GM18907 (cell line): Measurements from ENCODE around the gene SIGLEC15.
"Not testable (repeated sequence)": the region's sequence is repeated elsewhere in the genome, so short reads cannot be mapped to it uniquely, and the experiment has no call there.

ENCODE experiments used
- ATAC-seq: cut with Tn5 transposase; IDR thresholded peaks from one replicate; pipeline ENCODE4 v1.9.1; 2021; ENCODE audit warnings: mild to moderate bottlenecking, moderate library complexity; ENCODE audit not compliant: unreplicated experiment

Gene SIGLEC15

GRCh38 chr18:45818765-45819164, 6.7 kb upstream of the SIGLEC15 start:
- ATAC-seq, result not testable (repeated sequence)

DNA sequence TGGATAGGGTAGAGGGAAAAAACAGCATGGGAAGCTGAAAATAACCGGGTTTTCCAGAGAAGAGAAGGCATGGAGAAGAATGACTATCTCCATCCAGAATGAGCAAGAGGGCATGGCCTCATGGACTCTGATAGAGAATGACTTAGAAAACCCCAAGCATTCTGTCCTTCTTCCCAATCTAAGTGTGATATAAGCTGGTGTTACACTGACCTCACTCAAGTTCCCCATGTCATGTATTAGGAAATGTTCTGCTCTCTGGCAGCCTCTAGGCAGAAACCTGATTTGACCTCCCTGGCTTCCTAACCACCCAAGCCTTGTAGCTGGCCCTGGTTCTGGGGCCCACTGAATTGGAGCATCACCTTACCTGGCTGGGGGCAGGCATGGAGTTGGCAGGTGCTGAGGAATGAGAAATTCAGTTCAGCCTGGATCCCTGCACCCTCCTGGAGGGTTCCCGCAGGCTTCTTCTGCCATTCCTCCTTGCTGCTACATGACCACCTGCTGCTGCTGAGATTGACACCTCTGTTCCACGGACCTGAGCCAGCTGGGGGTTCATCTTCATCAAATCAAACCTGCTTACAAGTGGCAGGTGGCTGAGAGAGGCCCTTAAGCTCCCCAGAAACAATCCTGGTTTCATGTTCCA, 5.2 kb upstream of the SIGLEC15 start:
- ATAC-seq, result no peak

- no peak for ATAC-seq
Observed at GRCh38 chr18:45821026-45821425, 4.4 kb upstream of the SIGLEC15 start.

- no peak for ATAC-seq
Observed at GRCh38 chr18:45821711-45822110, 3.8 kb upstream of the SIGLEC15 start.

DNA sequence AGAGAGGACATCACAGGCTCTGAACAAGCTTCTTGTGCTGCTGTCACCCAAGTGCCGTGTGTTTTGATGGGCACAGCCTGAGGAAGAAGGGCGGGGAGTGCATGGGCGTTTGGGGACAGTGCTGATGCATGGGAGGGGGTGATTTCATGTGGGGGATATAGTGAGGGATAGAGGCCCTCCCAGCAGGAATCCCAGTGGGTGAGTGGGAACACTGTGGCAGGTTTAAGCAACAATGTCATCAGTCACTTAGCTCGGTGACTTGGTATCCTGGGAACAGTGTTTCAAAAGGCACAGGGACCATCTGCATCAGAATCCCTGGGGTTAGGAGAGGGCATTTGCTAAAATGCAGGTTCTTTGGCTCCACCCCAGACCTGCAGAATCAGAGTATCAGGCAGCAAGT, 609 bp downstream of the SIGLEC15 start:
- no peak for ATAC-seq

DNA sequence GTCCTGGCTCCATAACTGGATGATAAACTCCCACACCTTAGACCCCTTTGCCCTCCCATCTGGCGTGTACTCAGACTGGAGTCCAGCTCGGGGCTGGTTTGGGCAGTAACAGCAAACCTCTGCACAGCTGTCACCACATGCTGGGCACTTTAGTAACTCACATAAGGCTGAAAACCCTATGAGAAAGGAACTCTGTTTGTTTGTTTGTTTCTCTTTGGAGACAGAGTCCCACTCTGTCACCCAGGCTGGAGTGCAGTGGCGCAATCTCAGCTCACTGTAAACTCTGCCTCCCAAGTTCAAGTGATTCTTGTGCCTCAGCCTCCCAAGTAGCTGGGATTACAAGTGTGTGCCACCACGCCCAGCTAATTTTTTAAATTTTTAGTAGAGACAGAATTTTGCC, 1.2 kb downstream of the SIGLEC15 start:
- not testable (repeated sequence) for ATAC-seq

GRCh38 chr18:45828917-45829811, 3.7 kb downstream of the SIGLEC15 start:
- no peak for ATAC-seq

GRCh38 chr18:45829855-45830254, 4.4 kb downstream of the SIGLEC15 start:
- ATAC-seq, result no peak

- ATAC-seq, result no peak
Observed at GRCh38 chr18:45830917-45831316, 5.4 kb downstream of the SIGLEC15 start.

- no peak for ATAC-seq
Observed at GRCh38 chr18:45833846-45834245, 8.4 kb downstream of the SIGLEC15 start.

DNA sequence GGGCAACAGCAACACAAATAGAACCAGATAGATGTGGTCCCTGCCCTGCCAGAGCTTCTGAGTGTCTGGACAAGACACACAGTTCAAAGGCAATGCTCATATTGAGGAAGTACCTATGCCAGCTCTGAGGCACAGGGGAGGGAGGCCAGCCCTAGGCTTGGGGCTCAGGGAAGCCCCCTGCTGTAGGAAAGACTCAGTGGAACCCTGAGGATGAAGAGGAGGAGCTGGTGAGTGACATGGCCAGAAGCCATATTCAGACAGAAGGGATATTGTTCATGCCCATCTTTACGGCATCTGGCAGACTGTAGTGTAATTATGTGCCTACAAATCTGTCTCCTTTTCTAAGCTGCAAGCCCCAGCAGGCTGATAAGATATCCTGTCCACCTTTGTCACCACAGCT, 8.8 kb downstream of the SIGLEC15 start:
- no peak for ATAC-seq

GRCh38 chr18:45835057-45835636, 9.7 kb downstream of the SIGLEC15 start:
- ATAC-seq, result no peak

- no peak for ATAC-seq
Observed at GRCh38 chr18:45836242-45837205, 11.0 kb downstream of the SIGLEC15 start.

- ATAC-seq, result peak; percentile 55
Observed at GRCh38 chr18:45837283-45838070, 12.0 kb downstream of the SIGLEC15 start.

DNA sequence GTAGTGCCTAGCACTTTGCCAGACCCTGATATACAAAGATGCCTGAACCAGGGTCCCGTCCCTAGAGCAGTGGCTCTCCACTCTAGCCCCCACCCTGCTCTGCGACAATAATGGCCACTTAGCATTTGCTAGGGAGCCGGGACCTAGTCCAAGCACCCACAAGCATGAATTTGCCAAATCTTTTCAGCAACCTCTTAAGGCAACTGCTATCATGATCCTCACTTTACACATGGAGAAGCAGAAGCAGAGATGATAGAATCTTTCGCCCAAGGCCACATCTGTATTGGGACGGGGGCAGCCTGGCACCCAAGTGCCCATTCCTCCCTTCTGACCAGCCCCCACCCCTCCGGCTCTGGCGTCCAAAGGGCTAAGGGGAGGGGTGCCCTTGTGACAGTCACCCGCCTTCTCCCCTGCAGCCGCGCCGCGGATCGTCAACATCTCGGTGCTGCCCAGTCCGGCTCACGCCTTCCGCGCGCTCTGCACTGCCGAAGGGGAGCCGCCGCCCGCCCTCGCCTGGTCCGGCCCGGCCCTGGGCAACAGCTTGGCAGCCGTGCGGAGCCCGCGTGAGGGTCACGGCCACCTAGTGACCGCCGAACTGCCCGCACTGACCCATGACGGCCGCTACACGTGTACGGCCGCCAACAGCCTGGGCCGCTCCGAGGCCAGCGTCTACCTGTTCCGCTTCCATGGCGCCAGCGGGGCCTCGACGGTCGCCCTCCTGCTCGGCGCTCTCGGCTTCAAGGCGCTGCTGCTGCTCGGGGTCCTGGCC, 13.0 kb downstream of the SIGLEC15 start:
- no peak for ATAC-seq

GRCh38 chr18:45839414-45840395, 14.2 kb downstream of the SIGLEC15 start:
- peak; percentile 50 for ATAC-seq

DNA sequence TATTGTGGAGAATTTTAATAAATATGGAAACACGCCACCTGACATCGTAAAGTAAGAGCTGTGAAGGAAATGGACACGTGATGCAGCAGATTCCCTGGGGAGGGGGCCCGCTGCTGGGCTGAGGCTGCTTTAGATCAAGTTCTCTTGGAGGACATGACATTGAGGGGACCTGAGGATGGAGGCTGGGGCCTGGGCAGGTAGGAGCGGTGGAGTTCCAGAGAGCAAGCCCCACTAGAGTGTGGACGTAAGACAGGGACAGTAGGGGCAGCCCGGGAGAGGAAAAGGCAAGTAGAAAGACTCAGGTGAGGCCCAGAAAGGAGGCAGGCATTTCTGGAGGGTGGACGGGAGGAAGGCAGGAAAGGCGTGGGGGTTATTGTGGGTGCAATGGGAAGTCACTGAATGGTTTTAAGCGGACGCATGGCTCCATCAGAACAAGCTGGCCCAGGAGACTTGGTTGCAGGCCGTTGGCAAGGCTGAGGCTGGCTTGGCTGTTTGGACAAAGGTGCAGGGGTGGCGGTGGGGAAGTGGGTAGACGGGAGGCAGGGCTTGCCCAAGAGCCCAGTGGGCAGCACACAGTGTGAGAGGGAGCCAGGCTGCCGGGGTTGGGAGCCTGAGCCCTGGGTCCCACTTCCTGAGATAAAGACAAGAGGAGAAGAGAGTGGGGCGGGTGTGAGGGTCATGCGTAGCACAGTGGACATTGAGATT, 15.7 kb downstream of the SIGLEC15 start:
- ATAC-seq, result no peak
